HG02623 (cell line): ENCODE results near the gene RNASE11.
"Not testable (repeated sequence)": the region's sequence is repeated elsewhere in the genome, so short reads cannot be mapped to it uniquely, and the experiment has no call there.

Source experiments
- ATAC-seq: cut with Tn5 transposase; IDR thresholded peaks from one replicate; pipeline ENCODE4 v1.9.1; 2021; ENCODE audit warnings: moderate library complexity; ENCODE audit not compliant: unreplicated experiment

RNASE11 gene

GRCh38 chr14:20587489-20588154 lies at the start of gene RNASE11:
TSS of gene RNASE11 (minus strand) at chr14:20588001.
- no peak for ATAC-seq

DNA sequence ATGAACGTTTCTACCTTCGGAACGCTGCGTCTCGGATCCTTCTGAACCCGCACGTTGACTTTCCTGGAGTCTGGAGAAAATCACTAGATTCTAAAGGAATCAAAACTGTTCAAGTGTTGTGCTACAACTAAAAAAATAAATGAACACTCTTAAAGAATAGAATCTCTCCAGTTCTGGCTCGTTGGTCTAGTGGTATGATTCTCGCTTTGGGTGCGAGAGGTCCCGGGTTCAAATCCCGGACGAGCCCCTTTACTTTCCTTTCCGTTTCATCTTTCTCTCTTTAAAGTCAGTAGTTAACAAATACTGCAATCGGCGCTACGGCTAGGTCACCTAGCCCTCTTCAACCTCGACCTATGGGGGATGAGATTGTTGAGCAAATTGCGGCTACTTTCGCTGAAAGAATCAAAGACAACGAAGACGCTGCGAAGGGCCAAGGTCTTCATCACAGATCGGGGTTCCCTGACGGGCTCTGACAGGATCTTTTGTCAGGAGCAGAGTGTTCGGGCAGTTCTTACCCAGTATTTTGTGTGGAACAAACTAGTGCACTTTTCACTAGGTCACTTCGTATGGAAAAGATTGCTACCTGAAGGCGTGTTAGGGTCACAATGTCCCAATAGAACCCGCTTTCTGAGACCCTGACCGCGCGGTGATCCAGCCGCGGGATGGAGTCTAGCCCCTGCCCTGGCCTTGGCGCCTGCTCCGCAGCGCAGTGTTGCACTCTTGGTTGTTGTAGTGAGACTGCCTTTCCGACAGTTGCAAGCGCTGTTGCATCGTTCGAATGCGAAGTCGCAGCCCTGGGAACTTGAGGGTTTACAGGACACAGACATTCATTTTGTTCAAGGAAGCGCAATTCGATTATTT lies 45.3 kb upstream of the RNASE11 start:
- peak; percentile 52 for ATAC-seq

GRCh38 chr14:20632448-20632830 lies 44.6 kb upstream of the RNASE11 start:
- ATAC-seq, result peak; percentile 7

- ATAC-seq, result no peak
These were observed 44.1 kb upstream of the RNASE11 start for GRCh38 chr14:20631880-20632389.

DNA sequence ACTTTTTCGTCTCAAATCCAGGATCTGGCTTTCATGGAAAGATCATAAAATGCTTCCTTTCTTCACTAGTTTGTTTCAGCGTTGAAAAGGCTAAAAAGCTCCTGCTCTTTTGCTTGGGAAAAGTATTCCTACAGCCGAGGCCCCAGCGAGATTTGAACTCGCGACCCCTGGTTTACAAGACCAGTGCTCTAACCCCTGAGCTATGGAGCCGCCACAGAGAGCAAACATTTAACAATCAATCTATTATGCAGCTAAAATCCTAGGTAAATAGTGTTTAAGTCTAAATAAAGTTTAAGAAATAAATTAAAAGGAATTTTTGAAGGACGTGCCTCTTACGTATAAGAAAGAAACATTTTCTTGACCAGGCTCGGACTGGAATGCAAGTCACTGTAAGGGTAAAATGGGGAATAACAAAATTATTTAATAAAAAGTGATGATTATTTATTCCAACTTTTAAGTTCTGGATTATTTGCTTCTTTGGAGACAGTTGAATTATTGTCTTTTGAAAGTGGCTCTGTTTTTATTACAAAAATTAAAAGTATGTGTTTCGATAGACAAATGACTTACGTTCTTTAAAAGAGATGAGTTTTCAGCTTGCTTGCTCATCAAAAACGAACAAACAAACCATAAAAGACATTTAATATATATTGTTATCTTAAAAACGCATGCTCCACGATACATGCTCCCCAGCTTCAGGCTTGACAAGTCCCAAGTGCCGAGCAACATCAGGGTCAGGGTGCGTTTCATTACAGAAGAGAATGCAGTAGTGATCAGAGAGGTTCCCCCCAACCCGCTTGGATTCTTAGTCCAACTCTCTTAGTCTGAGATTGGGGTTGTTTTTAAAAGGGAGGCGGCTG lies 43.5 kb upstream of the RNASE11 start:
- no peak for ATAC-seq

GRCh38 chr14:20630340-20631022 lies 42.7 kb upstream of the RNASE11 start:
- no peak for ATAC-seq

DNA sequence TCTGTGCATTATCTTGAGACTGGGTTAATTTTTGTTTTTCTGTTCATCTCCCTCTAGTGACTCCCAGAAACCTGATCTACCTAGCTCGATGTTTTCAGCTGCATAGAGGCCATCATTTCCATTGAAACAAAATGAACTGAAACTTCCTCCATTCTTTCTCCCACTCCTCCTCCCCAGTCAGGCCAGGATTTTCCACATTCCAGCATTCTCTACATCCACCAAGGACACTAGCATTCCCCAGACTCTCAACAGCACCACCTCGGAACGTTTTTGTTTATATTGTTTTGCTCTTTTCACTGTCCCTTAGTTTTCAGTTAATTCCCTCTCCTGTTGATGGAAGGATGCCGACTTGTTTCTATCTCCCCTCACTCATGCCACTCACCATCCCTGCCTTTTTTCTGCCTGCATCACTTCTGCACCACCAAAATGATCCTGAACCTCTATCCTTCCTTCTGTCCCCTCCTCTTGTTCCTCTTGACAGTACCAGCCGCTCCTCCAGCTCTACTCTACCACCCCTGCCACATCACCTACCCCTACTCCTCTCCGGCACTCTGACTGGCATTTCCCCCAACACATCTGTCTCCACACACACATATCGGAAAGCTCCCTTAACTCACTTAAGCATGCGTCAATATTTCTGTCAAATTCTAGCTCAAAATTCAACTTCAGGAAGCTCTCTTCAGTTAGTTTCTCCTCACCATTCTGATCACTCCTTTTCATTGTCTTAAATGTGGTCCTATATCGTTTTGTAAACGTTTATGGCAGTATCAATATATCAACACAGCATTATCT lies 40.5 kb upstream of the RNASE11 start:
- ATAC-seq, result no peak

GRCh38 chr14:20627346-20628027 lies 39.7 kb upstream of the RNASE11 start:
- no peak for ATAC-seq

- no peak for ATAC-seq
These were observed 38.5 kb upstream of the RNASE11 start for GRCh38 chr14:20626274-20626673.

DNA sequence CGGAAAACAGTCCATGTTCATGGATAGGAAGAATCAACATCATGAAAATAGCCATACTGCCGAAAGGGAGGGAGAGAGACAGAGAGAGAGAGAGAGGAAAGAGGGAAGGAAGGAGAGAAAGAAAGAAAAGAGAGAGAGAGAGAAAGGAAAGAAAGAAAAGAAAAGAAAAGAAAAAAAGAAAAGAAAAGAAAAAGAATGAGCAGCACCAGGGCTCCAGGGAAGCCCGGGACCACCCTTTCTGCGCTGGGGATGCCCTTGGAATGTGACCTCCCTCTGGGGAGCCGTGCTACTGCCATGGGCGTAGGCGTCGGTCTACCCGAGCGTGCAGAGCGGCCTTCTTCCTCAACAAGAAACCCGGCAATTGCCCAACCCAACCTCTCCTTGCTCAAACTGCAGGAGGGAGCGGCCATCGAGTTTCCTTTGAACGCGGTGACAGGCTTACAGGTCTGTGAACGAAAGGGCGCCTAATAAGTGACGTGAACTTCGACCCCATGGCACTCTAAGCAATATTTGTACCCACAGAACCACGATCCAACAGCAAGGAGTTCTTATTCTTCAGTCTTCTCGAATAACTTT lies 36.8 kb upstream of the RNASE11 start:
- no peak for ATAC-seq

GRCh38 chr14:20623798-20624197 lies 36.0 kb upstream of the RNASE11 start:
- no peak for ATAC-seq

DNA sequence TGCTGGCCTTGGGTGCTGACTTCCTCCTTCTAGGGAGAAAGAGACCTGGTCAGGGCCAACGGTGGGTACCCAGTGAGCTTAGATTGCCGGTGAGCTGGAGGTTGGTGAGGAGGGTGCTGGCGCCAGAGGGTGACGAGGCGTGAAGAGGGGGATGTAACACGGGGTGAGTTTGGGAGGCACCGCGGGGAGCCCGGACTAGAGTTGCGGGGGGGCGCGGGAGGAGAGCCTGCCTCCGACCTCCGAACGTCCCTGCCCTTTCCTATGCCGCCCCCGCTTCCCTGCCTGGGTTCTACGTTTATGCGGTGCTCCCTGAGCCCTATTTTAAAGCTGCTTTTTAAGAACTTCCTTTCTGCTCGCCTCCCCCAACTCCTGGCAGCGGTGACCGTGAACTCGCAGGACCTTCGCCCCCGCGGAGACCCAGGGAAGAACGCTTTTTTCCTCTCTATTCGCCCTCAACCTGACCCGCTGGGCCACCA lies 35.1 kb upstream of the RNASE11 start:
- ATAC-seq, result no peak

DNA sequence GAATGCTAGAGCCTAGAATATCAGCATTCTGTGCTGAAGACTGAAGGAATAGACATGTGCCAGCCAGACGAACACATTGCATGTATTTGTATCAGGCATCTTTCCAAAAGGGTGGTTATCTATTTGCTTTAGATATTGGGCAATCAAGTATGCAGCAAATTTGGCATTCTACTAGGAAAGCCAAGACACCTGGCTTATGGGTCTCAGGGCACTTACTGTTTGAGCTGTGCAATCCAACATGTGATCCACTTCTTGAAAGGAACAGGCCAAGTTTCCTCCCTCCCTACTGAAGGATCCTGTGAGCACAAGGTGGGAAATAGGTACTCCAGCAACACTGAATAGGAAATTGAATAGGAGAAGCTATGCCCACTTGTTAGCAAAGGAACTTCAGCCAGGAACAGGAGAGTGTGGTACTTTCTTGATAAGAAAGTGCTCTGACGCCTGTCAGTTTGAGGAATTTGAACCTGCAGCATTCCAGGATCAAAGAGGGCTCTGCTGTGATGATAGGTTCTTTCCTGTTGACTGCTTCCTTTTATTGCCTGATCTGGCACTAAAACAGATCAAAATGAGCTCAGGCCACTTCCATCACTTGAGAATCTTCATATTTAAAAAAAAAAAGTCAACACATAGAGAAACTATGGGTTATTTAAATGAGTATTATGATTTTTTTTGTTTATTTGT lies 33.1 kb upstream of the RNASE11 start:
- no peak for ATAC-seq

DNA sequence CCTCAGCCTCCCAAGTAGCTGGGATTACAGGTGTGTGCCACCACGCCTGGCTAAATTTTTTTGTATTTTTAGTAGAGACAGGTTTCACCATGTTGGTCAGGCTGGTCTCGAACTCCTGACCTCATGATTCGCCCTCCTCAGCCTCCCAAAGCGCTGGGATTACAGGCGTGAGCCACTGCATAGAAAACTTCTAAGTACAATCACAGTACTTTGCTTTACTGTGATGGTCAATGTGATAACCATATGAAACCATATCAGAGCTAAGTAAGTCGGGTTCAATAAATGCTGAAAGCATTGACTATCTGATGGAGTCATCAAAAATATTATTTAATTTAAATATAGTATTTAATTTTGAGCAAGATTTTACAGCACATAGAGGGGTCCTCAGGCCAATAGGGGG lies 31.9 kb upstream of the RNASE11 start:
- not testable (repeated sequence) for ATAC-seq

- ATAC-seq, result no peak
These were observed 30.5 kb upstream of the RNASE11 start for GRCh38 chr14:20618271-20618749.

DNA sequence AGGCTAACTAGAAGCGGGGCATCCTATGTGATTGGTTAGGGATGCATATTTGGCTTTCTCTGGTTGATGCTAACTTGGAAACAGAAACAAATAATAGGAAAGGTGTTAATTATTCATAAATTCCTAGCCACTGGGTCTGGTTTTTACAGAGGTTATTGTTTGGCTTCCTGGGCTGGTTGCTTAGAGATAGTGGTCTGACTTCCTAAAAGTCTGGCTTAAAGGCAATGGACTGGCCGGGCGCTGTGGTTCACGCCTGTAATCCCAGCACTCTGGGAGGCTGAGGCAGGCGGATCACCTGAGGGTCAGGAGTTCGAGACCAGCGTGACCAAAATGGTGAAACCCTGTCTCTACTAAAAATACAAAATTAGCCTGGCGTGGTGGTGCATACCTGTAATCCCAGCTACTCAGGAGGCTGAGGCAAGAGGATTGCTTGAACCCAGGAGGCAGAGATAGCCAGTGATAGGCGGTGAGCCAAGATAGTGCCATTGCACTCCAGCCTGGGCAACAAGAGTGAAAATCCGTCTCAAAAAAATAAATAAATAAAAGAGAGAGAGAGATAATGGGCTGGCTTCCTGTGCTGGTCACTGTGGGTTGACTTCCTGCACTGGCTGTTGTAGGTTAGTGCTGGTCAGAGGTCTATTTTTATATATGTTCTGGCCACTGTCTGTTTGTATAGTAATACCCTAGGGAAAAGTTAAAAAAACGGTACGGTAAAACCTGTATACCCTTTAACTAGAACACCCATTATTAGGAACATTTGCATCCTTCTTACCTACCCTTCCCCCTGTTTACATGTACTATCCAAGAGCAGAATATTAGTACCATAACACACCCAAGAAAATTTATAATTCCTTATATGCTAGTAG lies 29.6 kb upstream of the RNASE11 start:
- ATAC-seq, result no peak

- ATAC-seq, result no peak
These were observed 28.2 kb upstream of the RNASE11 start for GRCh38 chr14:20615996-20616395.
